Fibroblast of skin of abdomen (primary cell): Measurements from ENCODE around the gene LRIG1.
A peak's percentile ranks its signal among the peaks of the same experiment; 100 is the strongest.

Source experiments
- DNase-seq: peaks from one replicate; pipeline ENCODE4 v3.0.0-alpha.2; 2013

Gene LRIG1

GRCh38 chr3:66466606-66467270 lies 34.1 kb downstream of the LRIG1 start:
- no peak for DNase-seq

DNA sequence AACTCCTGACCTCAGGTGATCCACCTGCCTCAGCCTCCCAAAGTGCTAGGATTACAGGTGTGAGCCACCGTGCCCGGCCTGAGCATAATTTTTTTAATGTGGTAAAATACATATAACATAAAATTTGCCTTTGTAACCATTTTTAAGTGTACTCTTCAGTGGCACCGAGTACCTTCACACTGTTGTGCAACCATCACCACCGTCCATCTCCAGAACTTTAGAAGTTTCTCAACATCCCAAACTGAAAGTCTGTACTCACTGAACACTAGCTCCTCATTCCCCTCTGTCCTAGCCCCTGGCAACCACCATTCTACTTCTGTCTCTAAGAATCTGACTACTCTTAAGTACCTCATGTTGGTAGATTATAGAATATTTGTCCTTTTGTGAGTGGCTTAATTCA lies 35.2 kb downstream of the LRIG1 start:
- no peak for DNase-seq

- DNase-seq = no peak
Measured at GRCh38 chr3:66465034-66465433, 35.8 kb downstream of the LRIG1 start.

- DNase-seq = no peak
Measured at GRCh38 chr3:66464512-66464894, 36.3 kb downstream of the LRIG1 start.

DNA sequence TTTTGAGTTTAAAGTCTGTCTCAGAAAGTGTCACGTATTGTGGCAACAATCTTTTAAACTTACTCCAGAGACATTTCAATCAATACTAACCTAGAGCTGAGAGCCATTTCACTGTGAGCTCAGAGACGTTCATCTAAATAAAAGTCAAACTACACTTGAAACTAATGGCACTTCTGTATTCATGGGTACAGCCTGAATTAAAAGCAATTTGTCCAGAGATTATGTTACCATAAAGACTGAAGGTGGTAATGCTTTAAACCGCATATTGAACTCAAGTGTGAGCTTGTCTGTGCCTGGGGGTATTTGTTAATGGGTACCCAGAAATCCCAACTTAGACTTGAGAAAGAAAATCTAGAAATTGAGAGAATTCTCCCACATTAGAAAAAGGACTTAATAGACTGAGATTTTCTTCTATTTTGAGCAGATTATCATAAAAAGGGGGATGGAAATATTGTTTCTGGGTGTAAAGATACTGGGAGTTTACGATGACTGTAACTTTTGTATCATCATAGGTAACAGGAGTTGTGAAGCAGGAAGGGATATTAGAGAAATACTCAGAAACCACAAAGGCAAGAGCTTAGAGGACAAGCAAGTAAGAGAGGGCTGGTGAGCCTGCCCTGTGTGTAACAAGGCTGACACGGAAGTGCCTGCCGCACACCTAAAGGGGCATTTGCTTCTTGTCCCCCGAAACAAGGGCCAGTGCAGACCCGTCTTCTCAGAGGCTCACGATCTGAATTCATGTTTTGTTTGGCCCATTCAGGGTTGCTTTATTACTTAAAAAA lies 36.9 kb downstream of the LRIG1 start:
- no peak for DNase-seq

DNA sequence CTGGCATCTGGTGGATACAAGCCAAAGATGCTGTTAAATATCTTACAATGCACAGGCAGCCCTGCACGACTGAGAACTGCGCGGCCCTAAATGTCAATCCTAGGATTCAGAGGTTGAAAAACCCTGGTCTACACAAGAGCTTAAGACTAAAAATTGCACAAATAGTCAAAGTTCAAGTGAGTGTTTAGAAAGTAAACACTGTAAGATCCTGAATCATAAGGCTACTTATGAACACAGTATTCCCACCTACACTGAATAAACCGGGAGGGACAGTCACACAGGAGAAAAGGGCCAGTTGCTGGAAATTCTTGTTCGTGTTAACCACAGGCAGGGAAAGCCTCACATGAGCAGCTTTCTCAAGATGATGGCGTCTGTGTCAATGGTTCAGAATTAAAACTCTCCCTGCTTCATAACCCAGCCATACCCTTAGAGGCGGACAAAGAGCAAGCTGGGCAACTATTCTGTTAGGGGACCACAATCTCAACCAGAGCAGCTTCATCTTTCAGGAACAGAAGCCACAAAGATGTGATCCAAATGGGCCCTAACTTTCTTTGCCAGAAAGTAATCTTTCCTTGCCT lies 37.7 kb downstream of the LRIG1 start:
- no peak for DNase-seq

GRCh38 chr3:66457252-66457651 lies 43.6 kb downstream of the LRIG1 start:
- no peak for DNase-seq

- no peak for DNase-seq
Measured at GRCh38 chr3:66456711-66457173, 44.1 kb downstream of the LRIG1 start.

GRCh38 chr3:66454464-66454859 lies 46.4 kb downstream of the LRIG1 start:
- no peak for DNase-seq

DNA sequence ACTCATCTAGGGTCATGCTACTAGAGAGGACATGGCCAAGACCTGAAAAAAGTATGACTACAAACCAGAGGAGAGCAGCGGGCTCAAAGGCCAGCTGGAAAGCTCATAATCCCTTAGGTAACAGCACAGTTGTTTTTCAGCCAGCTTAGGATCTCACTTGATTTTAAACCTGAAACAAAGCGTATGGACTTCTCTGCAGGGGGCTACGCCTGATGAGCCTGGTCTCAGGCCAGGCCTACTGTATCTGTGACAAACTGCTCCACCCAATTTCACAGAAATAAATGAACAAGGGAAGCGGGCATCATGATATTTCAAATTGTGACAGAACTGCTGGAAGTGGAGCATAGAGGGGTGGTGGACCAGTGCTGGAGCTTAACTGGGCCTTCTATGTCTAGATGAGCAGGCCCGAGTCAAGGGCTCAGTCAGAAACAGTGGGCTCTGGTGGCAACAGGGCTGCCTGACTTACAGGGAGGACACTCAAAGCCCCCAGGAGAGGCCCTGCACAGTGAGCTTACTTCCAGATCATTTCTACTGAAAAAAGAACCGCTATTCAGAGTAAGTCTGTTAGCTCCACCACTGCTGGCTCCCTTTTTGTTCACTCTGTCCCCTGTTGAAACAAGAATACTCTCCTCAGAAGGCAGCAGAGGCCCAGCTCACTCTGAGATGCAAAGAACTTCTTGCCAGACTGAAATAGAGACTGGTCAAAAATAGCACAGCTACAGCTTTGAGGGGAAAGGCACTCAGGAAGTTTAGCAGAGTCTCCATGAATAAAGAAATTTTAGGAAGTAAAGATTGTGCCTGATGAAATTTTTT lies 47.0 kb downstream of the LRIG1 start:
- DNase-seq = no peak

- DNase-seq = peak; percentile 27
Measured at GRCh38 chr3:66452303-66453011, 48.4 kb downstream of the LRIG1 start.

- no peak for DNase-seq
Measured at GRCh38 chr3:66451766-66452165, 49.1 kb downstream of the LRIG1 start.

GRCh38 chr3:66450390-66451022 lies 50.3 kb downstream of the LRIG1 start:
- DNase-seq = peak; percentile 68

GRCh38 chr3:66449411-66449974 lies 51.3 kb downstream of the LRIG1 start:
- DNase-seq = no peak

- no peak for DNase-seq
Measured at GRCh38 chr3:66444146-66444644, 56.6 kb downstream of the LRIG1 start.

DNA sequence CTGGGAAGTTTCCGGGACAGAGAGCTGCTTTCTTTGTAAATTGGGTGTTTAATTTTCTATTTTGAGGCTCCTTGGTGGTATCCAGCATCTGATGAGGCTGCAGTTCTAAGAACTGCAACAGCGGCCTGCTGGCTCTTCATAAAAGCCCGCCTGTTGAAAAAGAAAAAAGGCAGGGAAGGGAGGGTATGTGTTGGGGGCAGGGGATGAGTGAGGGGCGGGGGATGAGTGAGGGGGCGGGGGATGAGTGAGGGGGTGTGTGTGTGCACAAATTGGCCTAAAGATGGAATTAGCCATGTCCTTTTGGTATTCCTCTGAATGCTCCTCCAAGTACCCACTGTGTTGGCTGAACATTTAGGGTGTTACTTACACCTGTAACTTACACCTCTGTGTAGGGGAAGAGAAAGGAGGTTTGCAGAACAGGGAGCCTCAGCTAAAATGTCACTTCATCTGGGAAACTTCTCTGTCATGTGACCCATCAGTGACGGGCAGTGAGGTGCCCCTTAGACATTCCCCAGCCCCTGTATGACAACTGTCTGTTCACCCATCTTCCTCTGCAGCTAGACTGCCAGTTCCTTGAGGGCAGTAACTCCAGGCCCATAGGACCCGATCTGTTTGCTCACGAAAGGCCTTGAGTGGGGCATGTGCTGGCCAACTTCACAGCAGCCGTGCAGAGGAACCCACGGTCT lies 57.6 kb downstream of the LRIG1 start:
- no peak for DNase-seq

- peak; percentile 81 for DNase-seq
Measured at GRCh38 chr3:66442254-66443117, 58.3 kb downstream of the LRIG1 start.

DNA sequence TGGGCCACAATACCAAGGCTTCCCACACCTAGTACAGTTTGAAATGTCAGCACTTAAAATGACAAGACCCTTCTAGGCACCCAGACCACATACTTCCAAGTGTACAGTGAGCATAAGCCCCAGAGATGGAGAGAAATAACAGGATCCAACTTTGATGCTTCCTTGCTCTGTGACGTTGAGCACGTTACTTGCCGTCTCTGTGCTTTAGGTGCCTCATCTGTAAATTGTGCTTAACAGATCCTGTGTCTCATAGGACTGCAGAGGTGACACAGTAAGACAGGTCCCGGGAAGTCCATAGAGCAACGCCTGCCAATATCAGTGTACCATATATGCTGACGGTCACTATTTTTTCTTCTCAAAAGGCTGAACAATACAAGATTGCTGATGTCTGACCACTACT lies 59.1 kb downstream of the LRIG1 start:
- DNase-seq = no peak

- DNase-seq = peak; percentile 59
Measured at GRCh38 chr3:66441129-66441528, 59.7 kb downstream of the LRIG1 start.
